CD1c-positive myeloid dendritic cell (primary cell): Measurements from ENCODE around the gene DNPEP.

Experiments
- DNase-seq: peaks from one replicate; pipeline ENCODE4 v3.0.0-alpha.2; 2016; ENCODE audit errors: extremely low spot score

The DNPEP gene

DNA sequence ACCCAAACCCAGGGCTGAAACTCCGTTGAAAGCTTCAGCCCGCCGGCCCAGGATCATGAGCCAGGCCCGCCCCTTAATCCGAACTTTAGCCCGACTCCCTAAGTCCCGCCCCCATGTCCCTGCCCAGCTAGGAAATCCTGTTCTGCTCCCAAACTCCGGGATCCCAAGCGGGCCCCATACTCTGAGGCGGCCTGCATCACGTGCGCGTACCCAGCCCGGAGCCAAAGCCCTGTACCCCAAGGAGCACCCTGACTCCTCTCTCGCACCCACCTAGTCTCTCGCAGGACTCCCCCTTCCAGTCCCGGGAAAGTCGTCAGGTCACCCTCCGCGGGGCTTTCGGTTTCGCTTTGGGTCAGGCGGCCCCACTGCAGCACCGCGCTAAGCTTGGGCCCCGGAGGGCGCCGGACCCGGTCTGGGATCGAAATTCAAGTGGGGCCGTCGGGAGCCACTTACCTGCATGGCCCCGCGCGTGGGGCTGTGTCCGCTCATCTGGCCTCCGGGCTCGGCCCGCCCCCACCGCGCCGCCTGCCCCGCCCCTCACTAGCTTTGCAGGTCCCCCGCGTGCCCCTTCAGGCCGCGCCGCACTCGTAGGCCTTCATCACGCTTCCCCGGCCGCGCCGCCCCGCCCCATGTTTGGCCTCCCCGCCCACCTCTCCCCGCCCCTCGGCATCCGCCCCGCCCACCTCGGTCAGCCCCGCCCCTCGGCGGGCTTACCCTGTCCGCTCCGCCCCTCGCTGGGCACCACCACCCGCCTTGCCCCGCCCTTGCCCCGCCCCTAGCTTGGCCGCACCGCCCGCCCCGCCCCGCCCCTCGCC, at the start of gene DNPEP:
Gene DNPEP (minus strand): TSS at position 607 of the 815 bp plus-strand sequence. CDS start 118 bp downstream, at position 489.
- peak; percentile 97 for DNase-seq

DNA sequence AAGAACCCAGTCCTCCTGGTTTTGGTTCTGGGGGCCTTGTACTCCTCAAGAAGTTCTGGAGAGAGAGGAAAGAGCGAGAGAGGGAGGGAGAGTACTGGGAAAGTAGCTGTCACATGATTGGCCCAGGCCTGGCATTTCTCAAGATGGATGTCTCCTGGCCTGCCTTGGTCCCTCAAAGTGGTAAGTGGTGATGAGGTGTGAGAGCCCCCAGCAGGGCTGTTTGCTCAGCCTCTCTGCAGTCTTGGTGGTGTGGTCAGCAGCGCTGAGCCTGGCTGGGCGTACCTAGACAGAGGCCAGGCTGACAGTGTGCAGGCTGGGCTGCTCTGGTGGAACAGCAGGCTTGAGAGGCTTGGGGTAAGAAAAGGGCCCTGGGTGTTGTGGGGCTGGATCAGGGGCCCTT, 49.4 kb upstream of the DNPEP start:
- no peak for DNase-seq

DNA sequence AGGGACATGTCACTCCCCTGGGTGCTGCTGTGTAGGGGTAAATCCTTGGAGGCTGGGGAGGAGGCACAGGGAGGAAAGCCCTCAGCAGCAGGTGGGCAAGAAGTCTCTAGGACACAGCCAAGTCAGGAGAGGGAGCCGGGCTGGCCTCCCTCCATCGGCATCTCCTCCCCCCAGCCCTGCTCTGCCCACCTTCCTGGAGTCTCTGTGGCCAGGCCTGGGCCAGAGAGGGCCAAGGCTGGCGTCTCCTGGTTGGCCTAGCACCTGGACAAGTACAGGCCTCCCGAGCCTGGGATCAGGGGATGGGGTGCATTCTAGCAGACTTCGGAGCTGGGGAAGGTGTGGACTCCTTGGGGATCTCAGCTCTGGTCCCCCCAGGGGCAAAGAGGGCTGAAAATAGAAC, 48.8 kb upstream of the DNPEP start:
- no peak for DNase-seq

DNA sequence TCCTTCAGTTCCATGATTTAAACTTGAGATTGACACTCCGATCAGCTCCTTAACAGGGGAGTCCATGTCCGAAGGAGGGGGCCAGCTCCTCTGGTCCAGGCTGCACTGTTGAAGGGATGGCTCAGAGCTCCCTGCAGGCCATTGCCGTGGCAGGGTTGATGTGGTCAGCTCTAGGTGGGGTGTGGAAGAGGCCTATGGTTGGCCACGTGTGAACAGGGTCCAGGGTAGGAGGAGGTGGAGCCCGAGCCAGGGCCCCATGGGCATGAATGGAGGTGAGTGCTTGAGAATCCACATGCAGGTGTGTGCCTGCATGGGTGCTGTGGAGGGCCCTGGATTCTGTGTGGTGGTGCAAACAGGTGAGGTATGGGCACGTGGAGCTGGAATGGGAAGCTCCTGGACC, 48.0 kb upstream of the DNPEP start:
- DNase-seq: no peak

DNA sequence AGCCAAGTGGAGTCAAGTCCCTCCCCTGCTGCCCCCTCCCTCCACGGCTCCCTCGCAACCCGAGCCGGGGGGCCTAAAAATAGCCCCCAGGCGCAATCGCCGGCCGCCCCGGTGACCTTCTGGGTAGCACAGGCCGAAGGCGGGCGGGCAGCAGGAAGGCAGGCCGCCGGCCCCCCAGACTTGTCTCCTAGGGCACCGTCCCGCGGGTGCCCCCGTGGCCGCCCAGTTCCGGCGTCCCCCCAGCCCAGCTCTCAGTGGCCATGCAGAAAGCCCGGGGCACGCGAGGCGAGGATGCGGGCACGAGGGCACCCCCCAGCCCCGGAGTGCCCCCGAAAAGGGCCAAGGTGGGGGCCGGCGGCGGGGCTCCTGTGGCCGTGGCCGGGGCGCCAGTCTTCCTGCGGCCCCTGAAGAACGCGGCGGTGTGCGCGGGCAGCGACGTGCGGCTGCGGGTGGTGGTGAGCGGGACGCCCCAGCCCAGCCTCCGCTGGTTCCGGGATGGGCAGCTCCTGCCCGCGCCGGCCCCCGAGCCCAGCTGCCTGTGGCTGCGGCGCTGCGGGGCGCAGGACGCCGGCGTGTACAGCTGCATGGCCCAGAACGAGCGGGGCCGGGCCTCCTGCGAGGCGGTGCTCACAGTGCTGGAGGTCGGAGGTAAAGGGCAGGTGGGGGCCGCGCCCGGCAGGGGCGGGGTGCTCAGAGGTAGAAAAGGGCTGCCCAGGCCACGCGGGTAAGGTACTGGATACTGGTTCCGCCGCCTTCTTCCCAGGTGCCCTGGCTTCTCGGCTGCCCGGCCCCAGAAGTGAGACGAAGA, 47.2 kb upstream of the DNPEP start, which contains the start of gene SPEG:
Gene SPEG (plus strand): TSS at position 126 of the 808 bp plus-strand sequence. CDS start 135 bp downstream, at position 261.
- DNase-seq: no peak

DNA sequence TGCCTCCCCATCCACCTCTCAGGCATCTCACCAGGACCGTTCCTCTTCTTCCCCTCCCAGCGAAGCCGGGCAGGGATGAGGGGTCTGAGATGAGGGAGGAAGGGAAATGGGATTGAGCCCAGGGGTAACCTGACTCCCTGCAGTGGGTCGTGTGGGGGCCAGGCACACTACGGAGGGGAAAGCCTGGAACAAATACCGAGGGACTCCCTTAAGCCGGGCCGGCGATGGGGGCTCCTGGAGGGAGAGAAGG, 46.7 kb upstream of the DNPEP start:
- DNase-seq: no peak

DNA sequence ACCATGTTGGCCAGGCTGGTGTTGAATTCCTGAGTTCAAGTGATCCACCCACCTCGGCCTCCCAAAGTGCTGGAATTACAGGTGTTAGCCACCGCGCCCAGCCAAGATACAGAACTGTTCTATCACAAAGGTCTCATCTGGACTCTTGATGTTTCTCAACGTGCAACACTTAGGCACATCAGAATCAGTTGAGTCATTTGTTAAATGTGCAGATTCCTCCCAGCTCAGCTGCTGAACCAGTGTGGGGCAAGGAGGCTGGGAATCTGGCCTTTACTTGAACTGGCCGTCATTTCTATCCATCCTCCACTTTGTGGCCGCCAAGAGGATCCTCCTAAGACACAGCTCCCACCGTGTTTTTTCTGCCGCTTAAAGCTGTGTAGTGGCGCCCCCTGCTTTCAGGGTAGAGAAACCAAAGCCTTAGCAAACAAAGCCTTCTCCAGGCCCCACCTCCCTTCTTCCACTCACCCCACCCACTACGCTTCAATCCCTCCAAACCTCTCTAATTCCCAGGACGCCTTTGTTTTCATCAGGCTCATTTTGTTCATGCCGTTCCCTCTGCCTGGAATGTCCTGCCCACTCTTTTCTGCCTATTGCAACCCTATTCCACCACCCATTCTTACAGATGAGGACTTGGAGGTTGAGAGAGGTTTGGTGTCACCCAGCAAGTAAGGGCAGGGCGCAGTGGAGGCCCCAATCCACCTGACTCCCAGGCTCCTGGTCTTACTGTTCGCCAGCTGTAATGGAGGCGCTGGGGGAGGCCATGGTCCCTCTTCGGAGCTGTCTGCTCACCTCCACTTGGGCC, 46.2 kb upstream of the DNPEP start:
- DNase-seq: peak; percentile 40

DNA sequence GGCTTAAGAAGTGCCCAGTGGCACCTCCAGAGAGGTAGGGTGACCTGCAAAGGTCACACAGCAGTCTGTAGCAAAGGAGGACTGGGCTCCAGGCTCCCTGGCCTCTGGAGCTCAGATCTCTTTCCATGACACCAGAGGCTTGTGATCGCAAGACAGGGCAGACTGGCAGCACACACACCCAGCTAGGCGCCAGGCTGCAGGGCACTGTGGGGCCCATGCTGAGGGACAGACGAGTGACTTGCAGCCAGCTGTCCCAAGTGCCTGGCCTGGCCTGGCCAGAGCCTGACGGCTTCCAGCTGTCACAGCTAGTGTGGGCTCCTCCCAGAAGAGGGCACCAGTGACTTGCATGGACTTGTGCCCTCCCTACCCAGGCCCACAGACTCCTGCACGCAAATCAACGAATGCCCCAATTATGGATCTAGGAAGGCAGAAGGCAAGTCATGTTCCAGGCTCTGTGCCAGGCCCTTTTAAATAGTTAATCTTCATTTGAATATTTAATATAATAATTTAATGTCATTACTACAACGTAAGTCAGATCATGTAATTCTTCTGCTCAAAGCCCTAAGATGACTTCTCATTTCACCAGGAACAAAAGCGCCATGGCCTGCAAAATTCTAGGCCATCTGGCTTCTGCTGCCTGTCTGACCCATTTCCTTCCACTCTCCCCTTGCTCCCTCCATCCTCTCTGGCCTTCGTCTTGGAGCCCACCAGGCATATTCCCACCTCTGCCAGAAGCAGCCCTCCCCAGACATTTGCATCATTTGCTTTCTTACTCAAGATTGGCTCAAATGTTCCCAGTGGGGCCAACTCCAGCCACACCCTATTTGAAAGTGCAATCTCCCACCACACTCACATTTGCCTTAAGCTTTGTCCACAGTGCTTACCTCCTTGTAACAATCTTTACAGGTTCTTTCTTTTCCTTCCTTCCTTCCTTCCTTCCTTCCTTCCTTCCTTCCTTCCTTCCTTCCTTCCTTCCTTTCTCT, 43.2 kb upstream of the DNPEP start:
- DNase-seq: no peak

DNA sequence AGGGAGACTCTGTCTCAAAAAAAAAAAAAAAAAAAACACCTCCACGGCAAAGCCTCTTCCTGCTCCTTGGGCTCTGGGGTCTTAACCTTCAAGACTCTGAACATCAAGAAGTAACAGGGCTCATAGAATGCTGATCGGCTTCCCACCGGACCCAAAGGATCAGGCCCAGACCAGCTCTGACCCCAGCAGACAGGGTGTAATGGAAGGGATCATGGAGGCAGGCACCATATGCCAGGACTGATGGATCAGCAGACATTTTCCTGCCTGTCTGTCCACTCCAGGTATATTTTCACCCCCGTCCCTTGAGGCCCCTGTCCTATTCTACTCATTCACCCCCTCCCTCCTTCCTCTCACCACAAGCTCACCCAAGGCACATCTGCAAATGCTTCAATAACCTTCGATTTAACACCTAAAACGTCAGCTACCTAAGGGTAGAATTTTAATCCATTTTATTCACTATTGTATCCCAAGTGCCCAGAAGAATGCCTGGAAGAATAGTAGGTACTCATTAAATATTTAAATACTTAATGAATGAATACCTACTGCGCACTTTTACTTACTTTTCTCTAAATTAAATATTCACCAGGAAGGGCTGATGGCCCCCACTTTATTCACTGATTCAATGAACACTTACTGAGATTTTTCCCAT, 42.4 kb upstream of the DNPEP start:
- no peak for DNase-seq

DNA sequence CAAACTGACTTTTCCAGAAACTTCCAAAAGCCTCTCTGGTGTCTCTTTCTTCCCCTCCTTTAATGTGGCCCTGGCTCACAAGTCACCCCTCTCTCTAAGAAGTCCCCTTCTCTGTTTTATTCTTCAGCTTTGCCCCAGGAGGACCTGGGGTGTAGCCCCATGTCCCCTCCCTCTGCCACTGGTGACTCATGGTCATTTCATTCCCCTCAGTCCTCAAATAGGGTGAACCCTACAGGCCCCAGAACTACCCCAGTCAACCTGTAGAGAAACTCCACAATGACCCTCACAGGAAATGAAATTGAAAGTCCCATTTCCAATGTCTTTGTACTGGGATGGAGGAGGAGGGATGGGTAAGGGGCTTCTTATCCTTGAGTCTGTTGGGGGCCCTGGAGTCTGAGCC, 40.8 kb upstream of the DNPEP start:
- no peak for DNase-seq

DNA sequence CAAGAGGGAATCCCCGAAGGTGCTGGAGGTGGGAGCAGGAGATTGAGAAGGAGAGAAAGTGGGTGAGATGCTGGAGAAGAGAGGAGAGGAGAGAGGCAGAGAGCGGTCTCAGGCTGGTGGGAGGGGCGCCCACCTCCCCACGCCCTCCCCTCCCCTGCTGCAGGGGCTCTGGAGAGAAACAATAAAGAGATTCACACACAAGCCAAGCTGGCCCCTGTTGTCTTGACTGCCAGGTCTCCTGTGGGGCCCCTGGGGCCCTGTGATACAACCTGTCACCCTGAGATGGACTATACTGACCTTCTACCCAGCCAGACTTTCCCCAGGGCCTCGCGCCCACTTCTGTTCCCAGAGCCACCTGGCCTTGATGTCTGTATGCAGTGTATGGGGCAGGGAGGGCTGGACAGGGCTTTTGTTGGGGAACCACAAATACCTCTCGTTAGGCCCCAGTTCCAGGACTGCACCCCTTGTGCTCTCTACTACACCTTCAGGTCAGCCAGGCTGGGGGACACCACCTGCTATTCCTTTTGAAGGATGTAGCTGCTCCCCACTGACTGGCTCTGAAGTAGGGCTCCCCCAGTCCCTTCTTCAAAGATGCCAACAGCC, 38.9 kb upstream of the DNPEP start:
- no peak for DNase-seq

DNA sequence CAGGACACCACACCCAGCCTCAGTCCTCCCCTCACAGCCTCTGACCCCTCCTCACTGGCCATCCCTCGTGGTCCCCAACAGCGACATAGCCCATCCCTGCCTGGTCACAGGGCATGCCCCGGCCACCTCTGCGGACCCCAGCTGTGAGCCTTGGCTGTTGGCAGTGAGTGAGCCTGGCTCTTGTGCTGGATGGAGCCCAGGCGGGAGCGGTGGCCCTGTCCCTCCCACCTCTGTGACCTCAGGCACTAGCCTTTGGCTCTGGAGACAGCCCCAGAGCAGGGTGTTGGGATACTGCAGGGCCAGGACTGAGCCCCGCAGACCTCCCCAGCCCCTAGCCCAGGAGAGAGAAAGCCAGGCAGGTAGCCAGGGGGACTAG, 38.3 kb upstream of the DNPEP start:
- no peak for DNase-seq

DNA sequence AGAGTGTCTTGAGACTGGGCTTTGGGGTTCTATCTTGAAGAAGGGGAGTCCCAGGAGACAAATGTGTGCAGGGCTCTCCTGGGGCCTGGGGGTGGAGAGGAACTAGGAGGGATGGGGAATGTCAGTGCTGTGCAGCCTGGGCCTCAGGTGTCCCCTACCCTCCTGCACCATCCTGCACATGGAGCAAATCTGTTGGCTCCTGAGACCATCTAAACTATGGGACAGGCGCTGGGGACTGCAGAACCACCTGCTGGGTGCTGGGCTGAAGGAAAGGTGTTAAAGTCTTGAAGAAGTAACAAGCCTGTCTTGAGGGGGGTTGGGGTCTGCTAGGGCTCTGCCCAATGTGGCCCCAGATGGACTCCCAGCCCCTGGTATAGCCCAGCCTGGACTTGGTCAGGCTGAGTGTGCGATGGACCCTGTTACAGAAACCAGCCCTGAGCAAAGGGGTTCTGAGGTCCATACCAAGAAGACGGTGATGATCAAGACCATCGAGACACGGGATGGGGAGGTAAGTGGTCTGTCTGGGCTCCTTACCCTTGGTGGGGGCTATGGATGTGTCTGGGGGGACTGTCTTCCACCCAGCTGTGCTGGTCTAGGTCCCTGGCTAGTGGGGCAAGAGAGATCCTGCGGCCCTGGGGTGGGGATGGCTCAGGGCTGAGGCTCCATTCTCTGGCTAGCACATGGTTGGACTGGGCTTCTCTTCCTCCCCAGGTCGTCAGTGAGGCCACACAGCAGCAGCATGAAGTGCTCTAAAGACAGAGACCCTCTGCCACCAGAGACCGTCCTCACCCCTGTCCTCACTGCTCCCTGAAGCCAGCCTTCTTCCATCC, 37.7 kb upstream of the DNPEP start:
- DNase-seq: no peak

DNA sequence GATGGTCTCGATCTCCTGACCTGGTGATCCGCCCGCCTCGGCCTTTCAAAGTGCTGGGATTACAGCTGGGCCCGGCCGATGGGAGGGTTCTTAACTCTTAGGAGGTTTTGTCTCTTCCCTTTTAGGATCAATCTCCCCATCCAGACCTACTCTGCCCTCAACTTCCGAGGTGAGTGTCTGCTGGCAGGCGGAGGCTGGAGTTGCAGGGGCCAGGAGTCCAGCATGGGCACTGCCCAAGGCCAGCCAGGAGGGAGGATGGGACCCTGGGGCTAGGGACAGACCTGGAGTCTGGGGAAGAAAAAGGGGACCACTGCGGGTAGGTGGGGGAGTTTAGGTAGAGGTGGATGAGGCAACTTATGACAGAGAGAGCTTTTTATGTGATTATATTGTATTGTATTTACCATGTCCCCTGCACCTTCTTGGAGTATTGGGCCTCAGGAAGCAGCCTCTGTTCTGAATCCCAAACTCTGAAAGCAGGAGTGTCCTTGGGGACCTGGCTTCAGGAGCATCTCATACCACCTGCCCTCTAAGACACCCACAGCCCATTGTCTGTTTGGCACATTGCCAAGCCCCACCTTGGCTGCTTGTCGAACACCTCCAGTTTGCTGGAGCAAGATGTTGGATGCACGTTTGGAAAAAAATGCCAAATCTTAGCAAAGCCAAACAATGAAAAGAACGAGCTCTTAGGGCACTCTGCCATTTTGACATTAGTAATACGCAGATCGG, 36.1 kb upstream of the DNPEP start:
- DNase-seq: no peak

DNA sequence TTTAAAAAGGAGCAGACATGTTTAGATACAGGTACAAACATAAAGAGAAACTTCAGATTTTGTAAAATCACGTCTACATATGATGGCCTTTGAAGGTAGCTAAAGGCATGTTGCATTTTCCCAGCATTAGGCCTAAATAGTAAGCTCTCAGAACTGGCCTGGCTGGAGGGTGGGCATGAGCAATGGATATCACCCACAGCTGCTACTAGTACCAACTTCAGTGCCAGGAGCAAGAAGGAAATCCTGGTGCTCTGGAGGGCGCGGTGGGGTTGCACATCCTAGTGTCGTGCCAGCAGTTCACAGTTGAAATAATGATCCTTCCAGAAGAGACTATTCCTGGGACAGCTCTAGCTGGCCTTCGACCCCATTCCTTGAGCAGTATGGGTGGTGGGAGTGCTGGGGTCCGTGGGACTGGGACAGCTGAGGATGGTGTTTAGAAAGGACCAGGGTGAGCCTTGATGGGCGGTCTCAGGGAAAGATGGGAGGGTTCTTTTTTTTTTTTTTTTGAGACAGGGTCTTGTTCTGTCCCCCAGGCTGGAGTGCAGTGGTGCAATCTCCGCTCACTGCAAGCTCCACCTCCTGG, 35.3 kb upstream of the DNPEP start:
- DNase-seq: no peak

DNA sequence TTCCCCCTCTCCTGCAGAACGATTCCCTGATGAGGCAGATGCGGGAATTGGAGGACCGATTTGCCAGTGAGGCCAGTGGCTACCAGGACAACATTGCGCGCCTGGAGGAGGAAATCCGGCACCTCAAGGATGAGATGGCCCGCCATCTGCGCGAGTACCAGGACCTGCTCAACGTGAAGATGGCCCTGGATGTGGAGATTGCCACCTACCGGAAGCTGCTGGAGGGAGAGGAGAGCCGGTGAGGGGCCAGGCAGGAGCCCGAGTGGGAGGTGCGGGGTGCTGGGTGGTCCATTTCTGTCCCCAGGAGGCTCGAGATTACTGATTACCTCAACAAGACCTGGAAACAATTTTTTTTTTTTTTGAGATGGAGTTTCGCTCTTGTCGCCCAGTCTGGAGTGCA, 33.6 kb upstream of the DNPEP start:
- DNase-seq: no peak

DNA sequence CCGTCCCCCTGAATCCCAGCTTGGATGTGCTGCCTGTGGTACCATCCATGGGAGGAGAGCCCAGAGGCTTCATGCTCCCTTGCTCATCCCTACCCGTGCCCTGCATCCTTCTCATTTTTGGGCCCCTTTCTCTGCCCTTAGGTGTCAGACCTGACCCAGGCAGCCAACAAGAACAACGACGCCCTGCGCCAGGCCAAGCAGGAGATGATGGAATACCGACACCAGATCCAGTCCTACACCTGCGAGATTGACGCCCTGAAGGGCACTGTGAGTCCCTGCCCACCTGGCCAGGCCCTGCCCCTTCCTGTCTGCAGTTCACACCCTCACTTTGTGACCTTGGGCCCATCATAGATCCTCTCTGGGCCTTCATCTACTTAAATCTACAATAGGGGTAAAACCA, 33.0 kb upstream of the DNPEP start:
- DNase-seq: no peak
